Immature natural killer cell (primary cell): ENCODE measurements around the gene NARF. TPM values are rescaled to one million over a fixed set of nuclear protein-coding genes. Genes with fewer than 3 reads are reported as not detected.

Experiments
- DNase-seq, 3 donors: peaks; one replicate each; pipeline ENCODE4 v3.0.0; 2022; ENCODE audit warnings: mixed read lengths in 1 of 3
- H3K27ac Mint-ChIP-seq, 6 donors: one replicate each; pipeline ENCODE4 v1.8.0; 2020; ENCODE audit warnings: mixed read lengths in 6 of 6, mild to moderate bottlenecking in 5 of 6, inconsistent platforms in 4 of 6, moderate library complexity in 3 of 6
- H3K27me3 Mint-ChIP-seq, 3 donors: one replicate each; pipeline ENCODE4 v1.8.0; 2020 to 2021; ENCODE audit warnings: low read depth in 3 of 3, mild to moderate bottlenecking in 3 of 3, mixed read lengths in 3 of 3, moderate library complexity in 3 of 3, inconsistent platforms in 1 of 3
- H3K36me3 Mint-ChIP-seq, 3 donors: one replicate each; pipeline ENCODE4 v1.8.0; 2020; ENCODE audit warnings: mixed read lengths in 3 of 3, inconsistent platforms in 2 of 3, mild to moderate bottlenecking in 2 of 3
- H3K4me1 Mint-ChIP-seq, 2 donors: one replicate each; pipeline ENCODE4 v1.8.0; 2020; ENCODE audit warnings: inconsistent platforms in 2 of 2, mild to moderate bottlenecking in 2 of 2, mixed read lengths in 2 of 2, moderate library complexity in 1 of 2
- H3K4me3 Mint-ChIP-seq, 5 donors: one replicate each; pipeline ENCODE4 v1.8.0; 2020; ENCODE audit warnings: mild to moderate bottlenecking in 5 of 5, mixed read lengths in 5 of 5, inconsistent platforms in 3 of 5, moderate library complexity in 3 of 5
- H3K9me3 Mint-ChIP-seq, 6 donors: one replicate each; pipeline ENCODE4 v1.8.0; 2020; ENCODE audit warnings: mild to moderate bottlenecking in 6 of 6, mixed read lengths in 6 of 6, inconsistent platforms in 4 of 6, moderate library complexity in 3 of 6
- polyA plus RNA-seq, 3 donors: library from polyadenylated mRNA; unstranded; fragments of 300-500 nt; fragmentation: Illumina TruSeq; gene quantifications; one replicate each; pipeline ENCODE4 v1.2.3, GENCODE V29; 2021

Gene NARF
- polyA plus RNA-seq, 3 donors from 2014 or later = 149 to 192 (median 179) TPM

DNA sequence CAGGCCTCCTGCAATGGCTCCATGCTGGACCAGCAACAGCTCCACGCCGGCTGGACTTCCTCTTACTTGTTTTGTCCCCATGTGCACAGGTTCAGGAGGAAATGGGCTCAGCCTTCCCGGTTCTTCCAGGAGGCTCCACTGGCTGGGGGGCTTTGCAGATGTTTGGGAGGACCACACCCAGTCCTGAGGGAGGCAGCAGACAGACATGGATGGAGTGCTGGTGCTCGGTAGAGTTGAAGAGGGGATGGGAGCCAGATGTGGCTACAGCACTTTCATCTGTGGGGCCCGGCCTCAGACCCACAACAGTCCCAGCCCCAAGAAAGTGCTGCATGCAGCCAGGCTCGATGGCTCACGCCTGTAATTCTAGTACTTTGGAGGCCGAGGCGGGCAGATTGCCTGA lies 21.8 kb downstream of the NARF start:
- Mint-ChIP-seq H3K27ac (no peak overlapping the region), H3K36me3 (peaks cover 20 to 43% (median 21%) of the 10 kb centered on the region in 3 donors), H3K27me3 (peaks cover 2 to 7% (median 6%) of the 10 kb centered on the region in 3 donors), H3K9me3 (no peaks in the 10 kb centered on the region), H3K4me1 (peaks cover 19 to 27% of the 10 kb centered on the region in 2 donors), H3K4me3 (peak overlapping the region in 1 of 5 donors; percentile 6)
- DNase-seq = no peak

DNA sequence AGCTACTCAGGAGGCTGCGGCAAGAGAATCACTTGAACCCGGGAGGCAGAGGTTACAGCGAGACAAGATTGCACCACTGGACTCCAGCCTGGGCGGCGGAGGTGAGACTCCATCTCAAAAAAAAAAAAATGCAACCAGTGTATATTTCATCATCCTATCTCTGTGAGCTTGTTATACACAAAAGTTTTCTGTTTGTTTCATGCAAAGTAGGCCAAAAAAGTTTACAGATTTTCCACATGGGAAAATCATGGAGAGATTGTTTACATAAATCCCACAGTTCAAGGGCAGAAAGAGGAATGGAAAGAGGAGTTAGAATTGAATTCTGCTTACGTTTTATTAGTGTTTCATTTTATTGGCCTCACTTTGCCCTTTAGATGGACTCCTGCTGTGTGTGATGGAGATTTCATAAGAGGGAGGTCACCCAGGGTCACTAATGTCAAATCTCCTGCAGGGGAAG lies 24.7 kb downstream of the NARF start:
- H3K4me3 Mint-ChIP-seq = no peak overlapping the region
- peaks cover 15 to 45% (median 24%) of the 10 kb centered on the region in 3 donors for H3K36me3 Mint-ChIP-seq

DNA sequence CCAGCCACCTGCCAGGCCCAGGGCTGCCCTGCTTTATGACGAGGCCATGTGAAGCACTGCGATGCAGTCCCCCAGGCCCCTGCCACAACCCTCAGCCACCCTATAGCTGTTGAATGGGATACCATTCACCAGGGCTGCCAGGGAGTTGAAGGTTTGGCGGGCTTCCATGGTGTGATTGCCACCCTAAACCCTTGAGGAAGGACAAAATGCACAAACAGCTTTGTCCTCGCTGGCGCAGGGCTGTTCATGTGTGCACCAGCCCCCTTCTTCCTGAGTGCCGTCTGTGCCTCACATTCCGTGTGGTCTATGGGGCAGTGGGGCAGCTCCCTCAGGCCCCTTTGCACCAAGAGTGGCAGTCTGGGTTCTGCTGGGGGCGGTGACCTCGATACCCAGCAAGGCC lies 25.3 kb downstream of the NARF start:
- H3K27ac Mint-ChIP-seq = no peak overlapping the region
- H3K27me3 Mint-ChIP-seq = peaks cover 2 to 6% (median 6%) of the 10 kb centered on the region in 3 donors
- DNase-seq = no peak
- H3K4me3 Mint-ChIP-seq = no peak overlapping the region
- peaks cover 26 to 39% of the 10 kb centered on the region in 2 donors for H3K4me1 Mint-ChIP-seq
- peaks cover 14 to 50% (median 24%) of the 10 kb centered on the region in 3 donors for H3K36me3 Mint-ChIP-seq
- no peaks in the 10 kb centered on the region for H3K9me3 Mint-ChIP-seq

More for the DNA sequence above, 24.7 kb downstream of the NARF start:
- H3K4me1 Mint-ChIP-seq = peaks cover 28 to 43% of the 10 kb centered on the region in 2 donors
- H3K27me3 Mint-ChIP-seq = peaks cover 2 to 6% (median 4%) of the 10 kb centered on the region in 3 donors
- H3K9me3 Mint-ChIP-seq = no peaks in the 10 kb centered on the region
- no peak for DNase-seq
- no peak overlapping the region for H3K27ac Mint-ChIP-seq

DNA sequence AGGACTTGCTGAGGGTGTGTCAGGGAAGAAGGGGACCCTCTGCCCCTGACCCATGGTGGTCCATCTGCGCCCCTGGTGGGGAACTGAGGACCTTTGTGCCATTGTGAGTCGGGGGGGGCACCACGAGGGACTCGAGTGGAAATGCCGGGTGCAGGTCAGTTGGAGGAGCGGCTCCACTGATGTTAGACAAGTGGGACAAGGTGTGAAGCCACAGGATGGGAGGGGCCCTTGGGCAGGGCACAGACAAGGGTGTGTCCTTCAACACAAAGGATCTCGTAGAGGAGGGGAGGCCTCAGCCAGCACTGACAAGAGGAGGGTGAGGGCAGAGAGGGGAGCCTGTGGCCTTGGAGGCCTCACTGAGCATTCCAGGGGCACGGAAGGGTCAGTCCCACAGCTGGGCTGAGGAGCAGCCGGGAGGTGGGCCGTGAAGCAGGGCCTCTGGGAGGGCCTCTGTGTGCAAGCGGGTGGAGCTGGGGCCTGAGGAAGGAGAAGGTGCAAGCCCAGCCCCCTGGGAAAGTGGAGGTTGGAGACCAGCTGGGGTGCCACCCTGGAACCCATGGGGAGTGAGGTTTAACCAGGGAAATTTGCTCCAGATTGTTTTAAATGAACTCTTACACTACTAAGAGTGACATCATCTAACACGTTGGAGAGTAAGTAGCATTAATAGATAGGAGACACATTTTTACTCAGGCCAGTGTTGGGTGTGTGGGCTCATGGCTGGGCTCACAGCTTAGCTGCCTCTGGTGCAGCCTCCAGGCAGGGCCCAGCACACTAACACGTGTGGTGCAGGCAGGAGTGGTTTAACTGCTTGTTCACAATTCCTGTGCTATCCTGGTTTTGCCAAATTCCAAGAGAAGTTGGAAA lies 27.9 kb downstream of the NARF start:
- peak overlapping the region; percentile 68 to 78 (median 72) for H3K4me3 Mint-ChIP-seq
- peak in 1 of 3 donors; percentile 34 for DNase-seq
- H3K27ac Mint-ChIP-seq = peak overlapping the region; percentile 37 to 90 (median 58)
- no peaks in the 10 kb centered on the region for H3K9me3 Mint-ChIP-seq
- H3K27me3 Mint-ChIP-seq = peaks cover 2 to 6% (median 4%) of the 10 kb centered on the region in 3 donors
- peaks cover 14 to 38% (median 16%) of the 10 kb centered on the region in 3 donors for H3K36me3 Mint-ChIP-seq
- H3K4me1 Mint-ChIP-seq = peaks cover 21 to 31% of the 10 kb centered on the region in 2 donors

DNA sequence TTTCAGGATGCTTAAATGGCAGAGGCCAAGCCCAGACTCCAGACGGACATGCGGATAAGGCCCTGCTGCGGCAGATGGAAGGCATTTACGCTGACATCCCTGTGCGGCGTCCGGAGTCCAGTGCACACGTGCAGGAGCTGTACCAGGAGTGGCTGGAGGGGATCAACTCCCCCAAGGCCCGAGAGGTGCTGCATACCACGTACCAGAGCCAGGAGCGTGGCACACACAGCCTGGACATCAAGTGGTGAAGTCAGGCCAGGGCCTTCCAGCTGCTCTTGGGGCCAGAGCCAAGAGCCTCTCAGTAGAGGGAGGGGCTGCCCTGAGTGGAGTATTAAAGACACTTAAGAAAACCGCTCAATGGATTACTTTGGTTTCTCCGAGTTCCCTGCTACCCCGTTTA lies 29.4 kb downstream of the NARF start:
- peaks cover 11 to 30% (median 16%) of the 10 kb centered on the region in 3 donors for H3K36me3 Mint-ChIP-seq
- no peak for DNase-seq
- H3K27me3 Mint-ChIP-seq = peaks cover 0 to 7% (median 4%) of the 10 kb centered on the region in 3 donors
- peaks cover 21 to 31% of the 10 kb centered on the region in 2 donors for H3K4me1 Mint-ChIP-seq
- no peaks in the 10 kb centered on the region for H3K9me3 Mint-ChIP-seq
- H3K27ac Mint-ChIP-seq = no peak overlapping the region
- no peak overlapping the region for H3K4me3 Mint-ChIP-seq

DNA sequence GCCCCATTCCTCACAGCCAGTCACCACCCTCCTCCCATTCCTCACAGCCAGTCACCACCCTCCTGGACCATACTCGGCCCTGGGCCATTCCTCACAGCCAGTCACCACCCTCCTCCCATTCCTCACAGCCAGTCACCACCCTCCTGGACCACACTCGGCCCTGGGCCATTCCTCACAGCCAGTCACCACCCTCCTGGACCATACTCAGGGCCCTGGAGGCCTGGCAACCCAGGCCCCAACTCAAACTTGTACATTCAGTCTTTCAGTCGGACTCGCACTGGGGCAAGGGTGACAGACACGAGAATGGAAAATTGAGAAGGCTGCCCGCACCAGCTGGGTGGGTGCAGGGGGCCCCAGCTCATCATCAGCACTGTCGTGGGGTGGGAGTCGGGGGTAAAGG lies 30.6 kb downstream of the NARF start:
- Mint-ChIP-seq H3K9me3 (no peaks in the 10 kb centered on the region), H3K27ac (peak overlapping the region in 1 of 6 donors; percentile 34)

DNA sequence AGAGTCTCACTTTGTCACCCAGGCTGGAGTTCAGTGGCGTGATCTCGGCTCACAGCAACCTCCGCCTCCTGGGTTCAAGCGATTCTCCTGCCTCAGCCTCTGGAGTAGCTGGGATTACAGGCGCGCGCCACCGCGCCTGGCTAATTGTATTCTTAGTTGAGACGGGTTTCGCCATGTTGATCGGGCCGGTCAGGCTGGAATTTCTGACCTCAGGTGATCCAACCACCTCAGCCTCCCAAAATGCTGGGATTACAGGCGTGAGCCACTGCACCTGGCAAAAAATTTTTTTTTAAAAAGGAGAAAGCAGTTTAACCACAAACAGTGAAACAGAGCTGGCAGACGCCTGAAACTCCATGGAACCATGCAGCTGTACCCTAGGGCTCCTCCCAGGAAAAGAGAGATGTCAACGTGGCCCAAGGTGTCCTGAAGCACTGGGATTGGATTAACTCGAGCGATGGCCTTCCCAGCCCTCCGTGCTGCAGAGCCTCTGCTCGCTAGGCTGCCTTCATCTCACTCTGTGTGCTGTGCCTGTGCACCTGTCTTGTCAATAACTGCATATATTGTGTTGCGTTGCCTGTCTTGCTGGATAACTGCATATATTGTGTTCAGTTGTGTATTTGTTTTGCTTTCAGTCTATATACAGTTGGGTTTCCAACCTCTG lies 31.4 kb downstream of the NARF start:
- Mint-ChIP-seq H3K9me3 (no peaks in the 10 kb centered on the region), H3K27ac (peak overlapping the region in 3 of 6 donors; percentile 1 to 64 (median 6)), H3K36me3 (peaks cover under 1 to 20% (median 11%) of the 10 kb centered on the region in 3 donors), H3K4me3 (no peak overlapping the region), H3K27me3 (peaks cover 10 to 21% (median 11%) of the 10 kb centered on the region in 3 donors), H3K4me1 (peaks cover 24 to 38% of the 10 kb centered on the region in 2 donors)
- no peak for DNase-seq

More for the DNA sequence above, 30.6 kb downstream of the NARF start:
- Mint-ChIP-seq H3K4me1 (peaks cover 23 to 34% of the 10 kb centered on the region in 2 donors), H3K4me3 (no peak overlapping the region), H3K36me3 (peaks cover 5 to 24% (median 11%) of the 10 kb centered on the region in 3 donors), H3K27me3 (peaks cover 3 to 13% (median 3%) of the 10 kb centered on the region in 3 donors)
- DNase-seq = no peak

DNA sequence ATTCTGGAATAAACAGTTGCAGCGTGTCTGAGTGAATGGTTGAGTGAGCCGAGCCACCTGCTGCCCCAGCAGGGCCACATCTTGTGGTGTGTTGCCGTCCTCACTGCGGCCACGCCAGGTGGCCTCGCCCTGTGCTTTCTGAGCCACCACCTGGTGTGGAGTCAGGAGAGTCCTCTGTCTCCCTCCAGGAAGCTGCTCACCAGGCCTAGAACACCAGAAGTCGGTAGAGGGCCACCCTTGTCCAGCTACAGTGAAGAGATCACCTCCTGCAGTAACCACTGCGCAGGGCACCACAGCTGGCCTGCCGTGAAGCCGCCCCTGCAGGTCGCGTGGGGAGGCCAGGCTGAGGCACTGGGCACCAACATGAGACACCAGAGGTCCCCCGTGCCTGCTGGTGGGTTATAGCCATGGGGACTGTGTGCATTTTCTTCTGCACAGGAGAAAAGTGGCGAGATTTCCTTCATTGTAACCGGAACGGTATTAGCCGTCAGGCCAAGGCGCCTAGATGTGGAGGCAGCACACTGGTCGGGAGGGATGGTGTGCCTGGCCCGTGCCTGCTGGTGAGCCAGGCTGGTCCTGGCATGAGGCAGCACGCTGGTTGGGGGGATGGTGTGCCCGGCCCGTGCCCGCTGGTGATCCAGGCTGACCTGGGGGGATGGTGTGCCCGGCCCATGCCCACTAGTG lies 32.1 kb downstream of the NARF start:
- Mint-ChIP-seq H3K4me1 (peaks cover 25 to 32% of the 10 kb centered on the region in 2 donors), H3K4me3 (no peak overlapping the region), H3K27ac (peak overlapping the region in 3 of 6 donors; percentile 1 to 64 (median 6)), H3K36me3 (peaks cover 0 to 19% (median 11%) of the 10 kb centered on the region in 3 donors), H3K9me3 (no peaks in the 10 kb centered on the region), H3K27me3 (peaks cover 10 to 18% (median 11%) of the 10 kb centered on the region in 3 donors)
- DNase-seq = no peak

DNA sequence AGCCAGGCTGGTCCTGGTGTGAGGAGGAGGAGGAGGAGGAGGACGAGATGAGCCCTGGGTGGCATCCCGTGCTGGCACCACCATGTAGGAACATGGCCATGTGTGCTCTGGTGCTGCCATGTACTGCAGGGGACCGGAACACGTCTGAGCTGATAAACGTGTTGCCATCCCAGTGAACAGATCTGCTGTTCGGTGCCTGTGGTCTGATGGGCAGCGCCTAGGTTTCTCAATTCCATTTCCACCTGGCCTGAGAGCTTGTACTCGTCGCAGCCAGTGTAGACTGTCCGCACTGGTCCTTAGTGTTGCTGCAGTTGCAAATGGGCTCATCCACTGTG lies 32.6 kb downstream of the NARF start:
- DNase-seq = no peak
- Mint-ChIP-seq H3K36me3 (peaks cover 0 to 17% (median 7%) of the 10 kb centered on the region in 3 donors), H3K4me3 (no peak overlapping the region), H3K27me3 (peaks cover 10 to 18% (median 11%) of the 10 kb centered on the region in 3 donors), H3K4me1 (peaks cover 24 to 28% of the 10 kb centered on the region in 2 donors), H3K27ac (no peak overlapping the region), H3K9me3 (no peaks in the 10 kb centered on the region)

DNA sequence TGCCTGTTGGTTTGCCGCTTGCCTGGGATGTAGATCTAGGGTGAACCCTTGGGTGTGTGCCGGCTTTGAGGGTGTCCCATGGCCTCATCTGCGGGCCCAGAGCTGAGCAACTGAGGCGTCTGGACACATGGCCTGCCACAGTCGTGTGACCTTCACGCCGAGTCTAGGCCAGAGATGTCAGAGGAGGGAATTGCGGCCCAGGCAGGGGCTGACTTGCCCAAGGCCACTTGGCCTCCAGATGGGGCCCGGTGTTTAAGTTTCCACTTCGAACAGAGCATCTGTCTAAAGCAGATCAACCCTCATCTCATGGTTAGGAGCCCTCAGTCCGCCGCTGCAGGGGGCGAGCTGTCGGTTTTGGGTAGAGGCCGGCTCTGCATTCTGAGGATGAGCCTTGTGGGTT lies 33.0 kb downstream of the NARF start:
- Mint-ChIP-seq H3K27me3 (peaks cover 11 to 17% (median 13%) of the 10 kb centered on the region in 3 donors), H3K4me3 (no peak overlapping the region), H3K36me3 (peaks cover 0 to 14% (median 3%) of the 10 kb centered on the region in 3 donors), H3K27ac (peak overlapping the region in 1 of 6 donors; percentile 55), H3K9me3 (no peaks in the 10 kb centered on the region), H3K4me1 (peaks cover 21 to 28% of the 10 kb centered on the region in 2 donors)
- DNase-seq = no peak

DNA sequence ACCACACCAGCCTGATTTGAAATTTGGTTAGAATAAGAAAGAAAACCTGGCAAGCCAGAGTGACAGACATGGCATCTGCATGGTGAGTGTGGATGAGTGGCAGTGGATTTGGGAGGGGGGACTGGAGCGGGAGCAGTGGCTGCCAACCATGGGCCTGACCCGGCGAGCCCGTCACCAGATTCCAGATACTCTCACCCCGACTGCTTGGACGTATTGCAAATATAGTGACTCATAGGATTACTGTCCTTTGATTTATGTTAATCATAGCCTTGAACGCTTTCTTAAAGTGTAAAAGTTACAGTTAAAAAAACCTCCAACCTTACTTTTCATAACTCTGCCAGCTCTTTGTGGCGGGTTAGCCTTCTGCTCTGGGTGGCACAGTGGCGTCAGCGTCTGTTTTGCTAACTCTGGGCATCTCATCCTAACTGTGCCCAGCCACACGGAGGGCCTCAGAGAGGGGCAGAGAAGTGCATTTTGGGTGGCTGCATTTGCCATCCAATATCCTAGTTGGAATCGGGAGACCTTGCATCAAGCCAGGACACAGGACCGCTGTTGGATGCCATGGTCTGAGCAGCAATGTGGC lies 34.2 kb downstream of the NARF start:
- peaks cover 11 to 26% (median 16%) of the 10 kb centered on the region in 3 donors for H3K27me3 Mint-ChIP-seq
- no peak for DNase-seq
- H3K27ac Mint-ChIP-seq = peak overlapping the region in 3 of 6 donors; percentile 32 to 49 (median 44)
- peaks cover 19 to 24% of the 10 kb centered on the region in 2 donors for H3K4me1 Mint-ChIP-seq
- no peak overlapping the region for H3K4me3 Mint-ChIP-seq
- peaks cover 0 to 8% (median 0%) of the 10 kb centered on the region in 3 donors for H3K36me3 Mint-ChIP-seq
- no peaks in the 10 kb centered on the region for H3K9me3 Mint-ChIP-seq

DNA sequence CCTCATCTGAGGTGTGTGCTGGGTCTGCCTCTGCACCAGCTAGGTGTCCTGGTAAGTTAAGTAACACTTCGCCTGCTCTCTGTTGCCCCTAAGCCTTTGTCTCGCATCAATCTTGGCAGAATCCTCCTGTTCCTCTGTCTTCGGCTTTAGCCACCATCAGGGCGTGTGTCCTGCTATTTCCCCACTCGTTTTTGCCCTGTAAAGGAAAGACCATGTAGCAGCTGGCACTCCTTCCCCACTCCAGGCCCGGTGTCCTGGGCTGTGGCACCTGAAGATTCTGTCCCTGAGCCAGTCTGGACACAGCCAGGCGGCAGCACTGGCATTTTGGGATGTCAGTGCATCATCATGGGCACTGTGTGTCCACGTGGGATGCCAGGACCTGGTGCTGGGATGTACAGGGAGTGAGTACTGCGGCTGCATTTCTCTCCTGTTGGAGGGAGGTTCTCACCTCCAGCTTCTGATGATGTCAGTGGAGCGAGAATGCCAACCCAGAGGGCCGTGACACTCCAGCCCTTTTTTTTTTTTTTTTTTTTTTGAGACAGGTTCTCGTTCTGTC lies 34.8 kb downstream of the NARF start:
- peaks cover 24 to 28% of the 10 kb centered on the region in 2 donors for H3K4me1 Mint-ChIP-seq

More for the DNA sequence above, 34.8 kb downstream of the NARF start:
- Mint-ChIP-seq H3K27ac (peak overlapping the region in 4 of 6 donors; percentile 32 to 88 (median 64)), H3K4me3 (no peak overlapping the region), H3K9me3 (no peaks in the 10 kb centered on the region), H3K36me3 (peaks cover 0 to 7% (median 0%) of the 10 kb centered on the region in 3 donors), H3K27me3 (peaks cover 14 to 32% (median 17%) of the 10 kb centered on the region in 3 donors)
- no peak for DNase-seq
